ENCODE data around the gene RPS8.
"Not testable (repeated sequence)": the region's sequence is repeated elsewhere in the genome, so short reads cannot be mapped to it uniquely, and the experiment has no call there.

The RPS8 gene

DNA sequence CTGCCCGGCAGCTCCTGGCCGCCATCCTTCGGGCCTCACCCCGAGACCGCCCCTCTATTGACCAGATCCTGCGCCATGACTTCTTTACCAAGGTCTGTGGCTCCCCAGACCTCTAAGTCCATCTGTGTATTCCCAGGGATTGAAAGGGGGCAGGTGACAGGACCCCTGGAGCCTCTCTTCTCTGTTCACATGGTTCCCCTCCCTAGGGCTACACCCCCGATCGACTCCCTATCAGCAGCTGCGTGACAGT lies 27.6 kb downstream of the RPS8 start:
- DNase-seq (ENCODE audit: low spot score), result no peak

DNA sequence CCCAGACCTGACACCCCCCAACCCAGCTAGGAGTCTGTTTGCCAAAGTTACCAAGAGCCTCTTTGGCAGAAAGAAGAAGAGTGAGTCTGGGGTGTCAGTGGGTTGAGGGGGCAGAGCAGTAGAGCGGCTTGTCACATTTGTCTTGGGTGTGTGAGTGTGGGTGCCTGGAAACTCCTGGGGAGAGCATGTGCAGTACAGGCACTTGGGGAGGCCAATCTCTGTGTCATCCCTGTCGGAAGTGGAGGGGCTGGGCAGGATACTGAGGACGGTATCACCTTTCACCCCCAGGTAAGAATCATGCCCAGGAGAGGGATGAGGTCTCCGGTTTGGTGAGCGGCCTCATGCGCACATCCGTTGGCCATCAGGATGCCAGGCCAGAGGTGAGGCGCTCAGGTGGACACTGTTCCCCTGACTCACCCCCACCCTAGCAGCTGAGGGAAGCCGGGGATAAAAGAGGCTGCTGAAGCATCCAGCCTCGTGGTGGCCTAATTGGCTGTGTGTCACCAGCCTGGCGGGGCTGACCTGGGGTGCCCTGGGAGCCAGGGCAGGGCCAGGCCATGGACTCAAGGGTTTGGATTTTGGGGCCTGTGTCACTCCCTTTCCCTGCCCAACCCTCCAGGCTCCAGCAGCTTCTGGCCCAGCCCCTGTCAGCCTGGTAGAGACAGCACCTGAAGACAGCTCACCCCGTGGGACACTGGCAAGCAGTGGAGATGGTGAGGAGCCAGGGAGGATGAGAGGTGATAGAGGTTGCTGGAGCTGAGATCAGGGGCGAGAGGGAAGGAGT lies 28.2 kb downstream of the RPS8 start:
- DNase-seq (ENCODE audit: low spot score), result no peak

GRCh38 chr1:44805311-44806024 lies 30.1 kb downstream of the RPS8 start:
- no peak for DNase-seq (ENCODE audit: low spot score)

DNA sequence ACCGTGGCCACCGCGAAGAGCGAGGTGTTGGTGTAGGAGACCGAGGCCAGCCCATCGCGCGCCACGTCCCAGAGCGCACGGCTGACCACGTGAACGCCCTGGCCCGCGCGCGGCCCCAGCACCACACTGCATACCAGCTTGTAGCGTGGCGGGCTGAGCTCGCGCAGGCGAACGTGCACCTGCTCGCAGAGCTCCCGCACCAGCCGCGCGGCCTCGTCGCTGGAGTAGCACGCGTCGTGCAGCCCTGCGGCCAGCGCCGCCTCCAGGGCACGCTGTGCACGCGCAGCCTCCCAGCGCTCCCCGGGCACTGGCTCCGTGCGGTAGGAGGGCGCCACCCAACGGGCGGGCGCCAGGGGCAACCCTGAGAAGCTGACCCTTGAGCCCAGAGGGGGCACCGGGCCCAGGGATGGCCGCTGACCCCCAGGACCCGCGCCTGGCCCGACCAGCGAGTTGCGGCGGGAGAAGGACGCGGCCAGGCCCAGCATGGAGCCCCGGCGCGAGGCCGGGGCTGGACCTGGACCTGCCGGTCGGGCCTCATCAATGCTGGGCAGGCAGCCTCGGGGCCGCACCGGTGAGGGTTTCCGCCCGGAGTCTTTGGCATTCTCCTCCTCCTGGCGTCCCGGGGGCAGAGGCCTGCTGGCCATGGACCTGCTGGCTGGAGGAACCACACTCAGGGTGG lies 30.8 kb downstream of the RPS8 start:
- no peak for DNase-seq (ENCODE audit: low spot score)

GRCh38 chr1:44806704-44807363 lies 31.5 kb downstream of the RPS8 start, which contains the start of gene DYNLT4:
DYNLT4 (minus strand) TSS chr1:44807351; CDS start chr1:44806668, 683 bp downstream.
- no peak for DNase-seq (ENCODE audit: low spot score)

GRCh38 chr1:44807364-44808062 lies 32.2 kb downstream of the RPS8 start:
- DNase-seq (ENCODE audit: low spot score), result peak; percentile 92

DNA sequence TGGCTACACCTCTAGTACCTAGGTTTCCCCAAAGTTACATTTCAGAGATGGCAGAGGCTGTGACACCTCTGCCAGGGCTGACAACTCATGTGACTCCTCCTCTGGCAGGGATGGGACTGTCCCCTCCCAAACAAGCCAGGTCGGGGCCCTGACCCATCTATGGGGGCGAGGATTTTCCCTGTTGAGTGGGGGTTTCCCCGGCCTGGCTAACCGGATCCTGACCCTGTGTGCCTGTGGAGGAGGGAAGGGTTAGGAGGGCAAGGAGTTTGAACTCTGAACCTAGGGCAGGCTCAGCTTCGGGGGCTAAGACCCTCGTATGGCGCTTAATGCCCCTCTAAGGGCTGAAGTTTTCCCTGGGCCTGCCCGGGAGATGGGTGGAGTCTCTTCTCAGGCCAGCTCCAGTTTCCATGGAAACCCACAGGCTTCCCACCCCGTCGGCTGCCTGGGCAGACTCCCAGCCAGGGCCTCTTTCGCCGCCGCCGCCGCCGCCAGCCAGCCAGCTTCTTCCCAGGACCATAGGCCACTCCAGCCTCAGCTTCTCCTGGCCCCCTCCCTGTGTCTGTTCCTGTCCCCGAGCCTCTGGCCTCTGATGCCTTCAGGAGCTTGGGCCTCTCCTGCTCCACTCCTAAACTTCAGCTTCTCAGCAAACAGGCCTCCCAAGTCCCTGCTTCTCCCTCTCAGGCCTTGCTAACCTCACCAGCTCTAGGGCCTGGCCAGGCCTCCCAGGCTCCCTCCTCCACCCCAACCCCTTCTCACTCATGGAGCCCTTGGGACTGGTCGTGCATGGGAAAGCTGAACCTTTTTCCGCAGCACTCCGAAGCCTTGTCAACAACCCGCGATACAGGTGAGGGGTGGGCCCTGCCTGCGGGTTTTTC lies 33.0 kb downstream of the RPS8 start, which contains the start of gene BTBD19:
Gene BTBD19 (plus strand): TSS at position 461 of the 875 bp plus-strand sequence. CDS start 298 bp downstream, at position 759.
- DNase-seq (ENCODE audit: low spot score), result peak; percentile 72

DNA sequence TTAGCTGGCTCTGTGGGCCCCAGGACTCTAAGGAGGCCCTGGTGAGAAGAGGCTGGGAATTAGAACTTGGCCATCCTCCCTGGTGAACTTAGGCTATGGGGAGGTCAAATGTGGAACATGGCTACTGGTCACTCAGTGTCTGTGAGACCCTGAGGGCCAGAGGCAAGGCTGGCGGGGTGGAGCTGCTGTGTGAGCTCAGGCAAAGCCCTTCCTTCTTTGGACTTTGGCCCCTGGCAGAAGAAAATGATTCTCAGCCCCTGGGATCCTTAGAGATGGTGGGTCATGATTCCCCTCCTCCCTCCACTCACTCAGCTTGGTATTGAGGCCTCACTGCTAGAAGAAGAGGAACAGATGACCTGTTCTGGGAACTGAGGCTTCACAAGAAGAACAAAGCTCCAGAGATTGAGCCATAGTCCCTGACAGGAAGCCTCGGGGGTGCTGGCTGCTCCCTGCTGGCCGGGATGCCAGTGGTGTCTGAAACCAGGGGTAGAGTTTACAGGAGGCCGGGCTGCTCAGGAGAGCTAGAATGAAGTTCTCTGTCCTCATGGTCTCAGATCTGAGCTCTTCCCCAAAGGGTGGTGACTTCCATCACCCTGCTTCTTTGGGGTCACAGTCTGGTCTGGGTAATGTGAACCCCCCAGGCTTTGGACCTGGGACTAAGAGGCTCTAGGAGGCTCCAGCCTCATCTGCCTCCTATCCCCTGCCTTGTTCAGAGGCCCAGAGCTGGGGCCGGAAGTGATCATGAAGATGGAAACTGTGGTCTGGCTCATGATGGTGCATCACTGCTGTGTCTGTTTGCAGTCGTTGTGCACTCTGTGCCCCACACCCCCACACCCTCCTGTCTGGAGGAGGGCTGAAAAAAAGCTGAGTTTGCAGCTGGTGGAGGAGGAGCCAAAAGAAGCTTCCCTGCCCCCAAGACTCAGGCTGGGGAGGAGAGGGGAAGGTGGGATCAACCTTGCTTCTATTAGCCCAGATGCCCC lies 33.9 kb downstream of the RPS8 start:
- no peak for DNase-seq (ENCODE audit: low spot score)

GRCh38 chr1:44810101-44810761 lies 34.9 kb downstream of the RPS8 start:
- DNase-seq (ENCODE audit: low spot score), result no peak

- DNase-seq (ENCODE audit: low spot score), result not testable (repeated sequence)
Measured at GRCh38 chr1:44810762-44811105, 35.4 kb downstream of the RPS8 start.

- no peak for DNase-seq (ENCODE audit: low spot score)
Measured at GRCh38 chr1:44811234-44811633, 35.9 kb downstream of the RPS8 start.

- DNase-seq (ENCODE audit: low spot score), result no peak
Measured at GRCh38 chr1:44812822-44813543, 37.6 kb downstream of the RPS8 start.

- not testable (repeated sequence) for DNase-seq (ENCODE audit: low spot score)
Measured at GRCh38 chr1:44815926-44816325, 40.6 kb downstream of the RPS8 start.

GRCh38 chr1:44817307-44817706 lies 42.0 kb downstream of the RPS8 start:
- no peak for DNase-seq (ENCODE audit: low spot score)

- DNase-seq (ENCODE audit: low spot score), result no peak
Measured at GRCh38 chr1:44817771-44818495, 42.6 kb downstream of the RPS8 start.

DNA sequence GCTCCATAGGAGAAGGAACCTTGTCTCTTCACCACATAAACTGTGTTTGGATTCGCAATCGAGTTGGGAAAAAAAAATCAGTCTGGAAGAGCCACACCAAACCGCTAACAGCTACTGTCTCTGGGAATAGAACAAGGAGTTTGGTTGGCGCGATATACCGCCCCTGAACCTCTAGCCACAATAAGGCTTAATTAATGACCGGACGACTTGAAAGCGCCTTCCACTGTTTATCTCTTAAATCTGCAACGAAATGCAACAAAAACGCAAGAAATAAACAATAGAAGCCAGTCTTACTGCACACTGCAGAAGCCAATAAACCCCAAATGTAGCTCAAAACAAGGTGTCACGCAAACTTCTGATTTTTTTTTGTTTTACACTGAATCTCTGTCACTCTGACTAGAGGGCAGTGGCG lies 43.9 kb downstream of the RPS8 start:
- DNase-seq (ENCODE audit: low spot score), result peak; percentile 63

GRCh38 chr1:44819608-44820327 lies 44.4 kb downstream of the RPS8 start:
- peak; percentile 89 for DNase-seq (ENCODE audit: low spot score)
